MM.1S (cell line): Measurements from ENCODE around the gene EEF2.

Source experiments
- DNase-seq: peaks from one replicate; pipeline ENCODE4 v3.0.0-alpha.2; 2015
- H2AFZ ChIP-seq: fragments of 300-600 bp; sonication (generic); 2 replicates; pipeline ENCODE4 v1.6.0; 2016; ENCODE audit warnings: antibody characterized with exemption, low read length
- H3F3A ChIP-seq: fragments of 300-600 bp; sonication (generic); 2 replicates; pipeline ENCODE4 v1.6.1; 2016; ENCODE audit warnings: mild to moderate bottlenecking, antibody characterized with exemption, low read length, moderate library complexity, mixed read lengths; ENCODE audit not compliant: insufficient read depth
- H3K27ac ChIP-seq: fragments of 300-600 bp; sonication (generic); 2 replicates; pipeline ENCODE4 v1.5.1; 2016; ENCODE audit warnings: mild to moderate bottlenecking, low read length
- H3K27me3 ChIP-seq: fragments of 300-600 bp; sonication (generic); replicated peaks from 2 replicates; pipeline ENCODE4 v1.6.0; 2016; ENCODE audit warnings: low read length; ENCODE audit not compliant: insufficient read depth
- H3K36me3 ChIP-seq: fragments of 300-600 bp; sonication (generic); replicated peaks from 2 replicates; pipeline ENCODE4 v1.6.1; 2016; ENCODE audit warnings: mild to moderate bottlenecking, low read length, mixed read lengths; ENCODE audit not compliant: insufficient read depth
- H3K4me1 ChIP-seq: fragments of 300-600 bp; sonication (generic); 2 replicates; pipeline ENCODE4 v1.6.1; 2016; ENCODE audit warnings: low read length, mixed read lengths
- H3K4me2 ChIP-seq: fragments of 300-600 bp; sonication (generic); 2 replicates; pipeline ENCODE4 v1.6.0; 2016; ENCODE audit warnings: low read depth, low read length
- H3K4me3 ChIP-seq: fragments of 300-600 bp; sonication (generic); 2 replicates; pipeline ENCODE4 v1.5.1; 2016; ENCODE audit warnings: low read length, mixed read lengths
- H3K79me2 ChIP-seq: fragments of 300-600 bp; sonication (generic); 2 replicates; pipeline ENCODE4 v1.6.1; 2016; ENCODE audit warnings: mixed run types, low read length, mixed read lengths
- H3K9ac ChIP-seq: fragments of 300-600 bp; sonication (generic); 2 replicates; pipeline ENCODE4 v1.6.1; 2016; ENCODE audit warnings: low read length, mixed read lengths
- H3K9me2 ChIP-seq: fragments of 300-600 bp; sonication (generic); replicated peaks from 2 replicates; pipeline ENCODE4 v1.6.1; 2016; ENCODE audit warnings: mild to moderate bottlenecking, low read length, mixed read lengths; ENCODE audit not compliant: insufficient read depth
- H3K9me3 ChIP-seq: fragments of 300-600 bp; sonication (generic); replicated peaks from 2 replicates; pipeline ENCODE4 v1.6.1; 2016; ENCODE audit warnings: mild to moderate bottlenecking, low read length, mixed read lengths; ENCODE audit not compliant: insufficient read depth
- H4K20me1 ChIP-seq: fragments of 300-600 bp; sonication (generic); 2 replicates; pipeline ENCODE4 v1.6.1; 2016; ENCODE audit warnings: mild to moderate bottlenecking, low read length, moderate library complexity, mixed read lengths; ENCODE audit not compliant: insufficient read depth
- CTCF ChIP-seq: fragments of 300-600 bp; sonication (generic); IDR thresholded peaks from 2 replicates; pipeline ENCODE4 v1.5.1; 2016; ENCODE audit warnings: antibody characterized with exemption, low read length, mixed read lengths
- EZH2 ChIP-seq: fragments of 300-600 bp; sonication (generic); optimal IDR thresholded peaks from 2 replicates; pipeline ENCODE3; 2017; ENCODE audit warnings: low read depth, mild to moderate bottlenecking, antibody characterized with exemption, low read length, mixed read lengths
- EZH2phosphoT487 ChIP-seq: fragments of 300-600 bp; sonication (generic); IDR thresholded peaks from 2 replicates; pipeline ENCODE4 v1.6.1; 2018; ENCODE audit warnings: antibody characterized with exemption, low read length

EEF2 gene

GRCh38 chr19:4010808-4011110, 25.5 kb upstream of the EEF2 start:
- TF ChIP-seq CTCF (no peak), EZH2phosphoT487 (no peak), EZH2 (no peak)

GRCh38 chr19:4009990-4010807, 24.9 kb upstream of the EEF2 start:
- peaks cover 4% of the 10 kb centered on the region; the same call in 1 of the 2 replicates for H3F3A ChIP-seq
- no peaks in the 10 kb centered on the region for H3K9me3 ChIP-seq
- H3K79me2 ChIP-seq = peaks cover 69% of the 10 kb centered on the region
- no peak overlapping the region for H2AFZ ChIP-seq
- H3K4me3 ChIP-seq = no peak overlapping the region
- TF ChIP-seq EZH2phosphoT487 (no peak), EZH2 (no peak), CTCF (no peak)
- H3K36me3 ChIP-seq = no peaks in the 10 kb centered on the region; the same call in 1 of the 2 replicates
- no peak overlapping the region for H3K4me2 ChIP-seq
- no peaks in the 10 kb centered on the region for H4K20me1 ChIP-seq
- no peaks in the 10 kb centered on the region for H3K9me2 ChIP-seq
- H3K4me1 ChIP-seq = peaks cover 8% of the 10 kb centered on the region
- DNase-seq = no peak
- no peaks in the 10 kb centered on the region for H3K27me3 ChIP-seq
- no peak overlapping the region for H3K27ac ChIP-seq
- H3K9ac ChIP-seq = no peak overlapping the region

More at GRCh38 chr19:4010808-4011110, 25.5 kb upstream of the EEF2 start:
- H3K27me3 ChIP-seq = no peaks in the 10 kb centered on the region
- H3K27ac ChIP-seq = no peak overlapping the region
- no peaks in the 10 kb centered on the region for H4K20me1 ChIP-seq
- no peaks in the 10 kb centered on the region for H3K9me2 ChIP-seq
- no peaks in the 10 kb centered on the region; the same call in 1 of the 2 replicates for H3K36me3 ChIP-seq
- H3K4me1 ChIP-seq = peaks cover 8% of the 10 kb centered on the region
- H3F3A ChIP-seq = peaks cover 4% of the 10 kb centered on the region; the same call in 1 of the 2 replicates
- H3K4me3 ChIP-seq = no peak overlapping the region
- peaks cover 75% of the 10 kb centered on the region for H3K79me2 ChIP-seq
- H3K9ac ChIP-seq = no peak overlapping the region
- no peaks in the 10 kb centered on the region for H3K9me3 ChIP-seq
- H3K4me2 ChIP-seq = no peak overlapping the region
- no peak overlapping the region for H2AFZ ChIP-seq
- no peak for DNase-seq

DNA sequence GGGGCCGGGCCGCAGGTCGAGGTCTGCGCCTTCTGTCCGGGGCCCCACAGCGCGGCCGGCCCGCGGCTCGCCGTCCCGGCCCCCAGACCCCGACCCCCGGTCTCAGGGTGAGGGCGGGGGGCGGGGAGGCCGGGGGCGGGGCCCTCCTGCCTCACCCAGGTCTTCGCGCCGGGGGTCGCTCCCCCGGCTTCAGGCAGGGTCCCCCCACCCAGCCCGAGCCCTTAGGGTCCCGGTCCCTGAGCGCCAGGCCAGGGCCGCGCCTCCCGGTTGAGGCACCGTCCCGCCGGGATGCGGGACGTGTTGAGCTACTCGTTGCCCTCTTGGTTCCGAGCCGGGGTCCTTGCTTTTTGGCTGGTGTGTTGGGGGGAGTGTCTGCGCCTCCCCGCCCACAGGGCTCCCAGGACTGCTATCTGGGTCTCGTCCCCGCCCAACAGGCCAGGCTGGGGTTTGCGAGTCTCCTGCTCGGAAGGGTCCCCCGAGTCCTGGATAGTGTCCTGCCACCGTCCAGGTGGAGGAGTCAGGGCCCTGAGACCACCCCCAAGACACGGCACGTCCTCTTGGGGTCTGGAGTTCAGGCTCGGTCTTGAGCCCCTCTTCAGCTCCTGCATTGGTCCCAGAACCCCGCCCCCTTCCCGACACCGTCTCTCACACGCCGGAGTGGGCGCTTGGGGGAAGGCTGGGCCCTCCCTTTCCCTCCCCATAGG, 22.7 kb upstream of the EEF2 start:
- Histone ChIP-seq H3K27ac (no peak overlapping the region), H3K9me2 (no peaks in the 10 kb centered on the region), H4K20me1 (no peaks in the 10 kb centered on the region), H3F3A (peaks cover 4% of the 10 kb centered on the region; the same call in 1 of the 2 replicates), H3K9me3 (no peaks in the 10 kb centered on the region), H3K27me3 (no peaks in the 10 kb centered on the region), H3K79me2 (peaks cover 48% of the 10 kb centered on the region), H2AFZ (peak overlapping the region; percentile 52; the same call in 1 of the 2 replicates), H3K4me3 (peak overlapping the region; percentile 85), H3K4me1 (peaks cover 8% of the 10 kb centered on the region), H3K4me2 (peak overlapping the region; percentile 89), H3K36me3 (no peaks in the 10 kb centered on the region; the same call in 1 of the 2 replicates), H3K9ac (peak overlapping the region; percentile 78)
- peak; percentile 29 for DNase-seq
- no peak for TF ChIP-seq EZH2phosphoT487
- TF ChIP-seq EZH2 = no peak
- TF ChIP-seq CTCF = no peak
